Measurements from ENCODE around the gene PACSIN1.

PACSIN1 gene

DNA sequence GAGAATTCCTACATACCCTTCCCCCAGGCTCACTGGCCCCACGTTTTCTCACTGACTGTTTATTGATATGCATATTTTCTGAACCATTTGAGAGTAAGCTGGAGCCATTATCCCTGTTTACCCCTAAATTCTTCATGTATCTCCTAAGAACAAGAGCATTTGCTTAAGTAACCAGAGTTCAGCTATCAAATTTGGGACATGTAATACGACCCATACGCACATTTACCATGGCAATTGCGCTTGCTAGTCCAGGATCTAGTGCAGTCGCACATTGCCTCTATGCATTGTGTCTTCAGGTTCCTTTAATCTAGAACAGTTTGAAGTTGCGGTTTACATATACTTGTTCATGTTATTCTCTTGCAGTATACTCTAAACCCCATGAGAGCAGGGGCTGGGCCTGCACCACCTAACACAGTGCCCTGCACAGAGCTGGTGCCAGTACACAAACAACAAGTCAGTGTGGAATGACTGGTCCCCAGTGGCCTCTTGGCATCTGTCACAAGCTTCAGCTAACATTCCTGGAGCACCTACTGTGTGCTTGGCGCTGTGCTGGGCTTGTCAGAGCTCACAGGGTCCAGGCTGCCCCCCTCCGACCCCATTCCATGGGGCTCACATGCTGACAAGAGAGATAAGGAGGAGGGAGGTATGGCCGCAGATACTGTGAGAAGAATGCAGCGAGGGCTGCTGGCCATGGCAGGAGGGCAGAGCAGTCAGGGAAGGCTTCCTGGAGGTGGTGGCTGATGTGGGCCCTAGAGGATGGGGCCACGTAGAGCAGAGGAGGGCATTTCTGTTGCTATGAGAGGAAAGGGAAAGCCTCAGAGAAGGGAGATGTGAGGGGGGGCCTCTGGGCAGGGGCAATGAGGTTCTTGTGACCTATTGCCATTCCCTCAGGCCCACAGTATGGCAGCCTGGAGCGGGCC lies 62.1 kb downstream of the PACSIN1 start:
- no peak for DNase-seq (ENCODE audit: low spot score)

- no peak for DNase-seq (ENCODE audit: low spot score)
Measured at GRCh38 chr6:34528996-34529664, 63.3 kb downstream of the PACSIN1 start.

- DNase-seq (ENCODE audit: low spot score): no peak
Measured at GRCh38 chr6:34529665-34530327, 63.9 kb downstream of the PACSIN1 start.

GRCh38 chr6:34530753-34531365 lies 65.0 kb downstream of the PACSIN1 start:
- no peak for DNase-seq (ENCODE audit: low spot score)

DNA sequence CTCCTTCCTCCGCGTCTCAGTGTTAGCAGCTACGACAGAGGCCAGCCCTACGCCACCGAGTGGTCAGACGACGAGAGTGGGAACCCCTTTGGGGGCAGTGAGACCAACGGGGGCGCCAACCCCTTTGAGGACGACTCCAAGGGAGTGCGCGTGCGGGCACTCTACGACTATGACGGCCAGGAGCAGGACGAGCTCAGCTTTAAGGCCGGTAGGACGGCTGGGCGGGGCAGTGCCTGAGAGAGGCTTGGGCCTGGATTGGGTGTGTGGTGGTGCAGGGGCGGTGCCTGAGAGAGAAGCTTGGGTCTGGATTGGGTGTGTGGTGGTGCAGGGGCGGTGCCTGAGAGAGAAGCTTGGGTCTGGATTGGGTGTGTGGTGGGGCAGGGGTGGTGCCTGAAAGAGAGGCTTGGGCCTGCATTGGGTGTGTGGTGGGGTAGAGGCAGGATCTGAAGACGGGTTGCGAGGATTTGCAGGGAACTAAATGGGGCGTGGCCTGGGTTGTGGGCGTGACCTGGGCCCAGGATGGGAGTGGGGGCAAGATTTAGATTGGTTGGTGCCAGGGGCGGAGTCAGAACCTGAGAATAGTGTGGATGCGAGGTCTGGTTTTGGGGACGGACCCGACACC lies 65.8 kb downstream of the PACSIN1 start:
- peak; percentile 2 for DNase-seq (ENCODE audit: low spot score)

GRCh38 chr6:34532230-34532629 lies 66.4 kb downstream of the PACSIN1 start:
- no peak for DNase-seq (ENCODE audit: low spot score)

DNA sequence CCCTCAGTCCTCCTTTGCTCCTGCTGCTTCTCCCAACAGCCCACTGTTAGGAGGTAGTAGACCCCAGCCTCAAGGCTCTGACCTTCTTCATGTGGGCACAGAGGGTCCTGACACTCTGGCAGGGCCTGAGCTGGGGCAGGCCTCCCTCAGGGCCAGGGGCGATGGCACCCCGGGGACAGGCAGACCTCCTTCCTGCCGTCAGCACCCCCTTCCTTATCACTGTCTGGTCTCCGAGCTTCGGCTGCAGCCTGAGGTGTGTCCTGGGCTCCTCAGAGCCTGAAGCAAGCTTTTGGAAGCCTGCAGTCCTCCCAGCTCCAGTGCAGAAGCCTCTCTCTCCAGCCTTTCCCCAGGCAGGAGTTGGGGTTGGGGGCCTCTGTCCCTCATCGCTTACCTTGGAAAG lies 68.3 kb downstream of the PACSIN1 start:
- DNase-seq (ENCODE audit: low spot score): no peak

- no peak for DNase-seq (ENCODE audit: low spot score)
Measured at GRCh38 chr6:34534656-34535055, 68.8 kb downstream of the PACSIN1 start.

- no peak for DNase-seq (ENCODE audit: low spot score)
Measured at GRCh38 chr6:34535199-34535598, 69.3 kb downstream of the PACSIN1 start.

DNA sequence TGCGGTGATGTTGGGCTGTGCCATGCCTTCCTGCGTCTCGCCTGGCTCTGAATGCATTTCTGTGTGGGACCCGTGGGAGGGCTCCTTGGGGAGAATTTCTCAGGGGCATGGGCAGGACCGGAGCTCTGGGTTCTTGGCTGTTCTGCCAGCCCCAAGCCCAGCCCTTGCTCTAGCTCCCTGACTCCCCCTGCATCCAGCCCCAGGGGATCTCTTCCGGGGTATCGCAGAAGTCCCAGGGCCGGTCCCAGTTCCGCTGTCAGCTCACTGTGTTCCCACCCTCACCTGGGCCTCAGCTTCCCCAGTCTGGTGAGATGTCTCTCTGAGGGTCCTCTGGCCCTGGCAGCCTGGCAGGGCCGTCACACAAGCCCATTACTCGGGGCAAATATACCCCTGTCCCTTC lies 69.8 kb downstream of the PACSIN1 start:
- DNase-seq (ENCODE audit: low spot score): no peak

GRCh38 chr6:34536251-34536958 lies 70.5 kb downstream of the PACSIN1 start:
- DNase-seq (ENCODE audit: low spot score): no peak

- DNase-seq (ENCODE audit: low spot score): no peak
Measured at GRCh38 chr6:34536959-34537848, 71.3 kb downstream of the PACSIN1 start.

GRCh38 chr6:34537922-34538550 lies 72.2 kb downstream of the PACSIN1 start:
- no peak for DNase-seq (ENCODE audit: low spot score)

DNA sequence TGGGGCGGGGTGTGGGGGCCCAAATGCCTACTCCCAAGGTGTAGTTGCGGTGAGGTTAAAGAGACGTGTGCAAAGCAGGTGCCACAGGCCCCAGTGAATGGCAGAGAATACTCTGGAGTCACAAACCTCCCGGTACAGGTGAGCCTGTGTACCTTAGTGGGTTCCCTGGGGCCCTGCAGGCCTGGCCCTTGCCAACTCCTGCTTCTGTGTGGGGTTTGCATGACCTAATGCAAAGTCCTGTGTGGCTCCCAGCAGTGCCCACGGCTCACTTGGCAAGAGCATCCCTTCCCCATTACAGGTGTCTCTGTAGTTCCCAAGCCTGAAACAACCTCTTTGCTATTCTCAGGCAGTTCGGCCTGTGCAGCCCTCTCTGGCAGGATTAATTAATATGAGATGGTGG lies 72.7 kb downstream of the PACSIN1 start:
- DNase-seq (ENCODE audit: low spot score): no peak

DNA sequence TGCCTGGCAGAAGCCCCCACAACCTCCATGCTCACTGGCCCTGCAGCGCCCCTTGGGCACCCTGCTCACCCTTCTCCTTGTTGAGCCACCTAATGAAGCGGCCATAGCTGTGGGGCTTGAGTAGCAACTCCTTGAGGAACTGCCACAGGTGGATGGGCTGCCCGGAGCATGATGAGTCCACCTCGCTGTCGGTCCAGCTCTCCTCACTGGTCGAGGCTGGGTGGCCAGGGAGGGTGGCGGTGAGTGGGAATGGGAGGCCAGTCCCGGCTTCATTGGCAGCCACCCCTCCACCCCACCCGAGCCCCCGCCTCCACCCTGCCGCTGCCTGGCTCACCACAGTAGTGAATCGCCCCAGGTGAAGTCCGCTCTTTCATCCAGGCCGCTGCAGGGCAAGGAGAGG lies 73.3 kb downstream of the PACSIN1 start:
- no peak for DNase-seq (ENCODE audit: low spot score)

GRCh38 chr6:34540222-34540621 lies 74.3 kb downstream of the PACSIN1 start:
- DNase-seq (ENCODE audit: low spot score): no peak

GRCh38 chr6:34540841-34541240 lies 75.0 kb downstream of the PACSIN1 start:
- no peak for DNase-seq (ENCODE audit: low spot score)

DNA sequence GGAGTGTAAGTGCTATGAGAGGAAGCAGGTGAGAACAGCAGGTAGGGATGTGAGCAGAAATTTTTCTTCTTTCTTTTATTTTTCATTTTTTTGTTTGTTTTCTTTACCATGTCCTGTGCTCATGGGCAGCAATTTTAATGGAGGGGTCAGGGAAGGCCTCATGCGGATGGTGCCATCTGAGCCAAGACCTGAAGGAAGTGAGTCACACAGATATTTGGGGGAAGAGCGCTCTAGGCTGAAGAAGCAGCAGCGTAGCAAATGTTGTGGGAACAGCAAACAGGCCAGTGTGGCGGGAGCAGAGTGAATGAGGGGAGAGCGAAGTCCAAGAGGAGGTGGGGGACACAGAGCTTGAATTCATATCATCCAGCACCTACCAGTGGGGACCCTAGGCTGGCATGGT lies 77.5 kb downstream of the PACSIN1 start:
- DNase-seq (ENCODE audit: low spot score): no peak

GRCh38 chr6:34544052-34544604 lies 78.3 kb downstream of the PACSIN1 start:
- no peak for DNase-seq (ENCODE audit: low spot score)

Measured in kidney capillary endothelial cell (primary cell).